Measurements from ENCODE around the gene AIFM3.

- TF ChIP-seq, protein P1, sequence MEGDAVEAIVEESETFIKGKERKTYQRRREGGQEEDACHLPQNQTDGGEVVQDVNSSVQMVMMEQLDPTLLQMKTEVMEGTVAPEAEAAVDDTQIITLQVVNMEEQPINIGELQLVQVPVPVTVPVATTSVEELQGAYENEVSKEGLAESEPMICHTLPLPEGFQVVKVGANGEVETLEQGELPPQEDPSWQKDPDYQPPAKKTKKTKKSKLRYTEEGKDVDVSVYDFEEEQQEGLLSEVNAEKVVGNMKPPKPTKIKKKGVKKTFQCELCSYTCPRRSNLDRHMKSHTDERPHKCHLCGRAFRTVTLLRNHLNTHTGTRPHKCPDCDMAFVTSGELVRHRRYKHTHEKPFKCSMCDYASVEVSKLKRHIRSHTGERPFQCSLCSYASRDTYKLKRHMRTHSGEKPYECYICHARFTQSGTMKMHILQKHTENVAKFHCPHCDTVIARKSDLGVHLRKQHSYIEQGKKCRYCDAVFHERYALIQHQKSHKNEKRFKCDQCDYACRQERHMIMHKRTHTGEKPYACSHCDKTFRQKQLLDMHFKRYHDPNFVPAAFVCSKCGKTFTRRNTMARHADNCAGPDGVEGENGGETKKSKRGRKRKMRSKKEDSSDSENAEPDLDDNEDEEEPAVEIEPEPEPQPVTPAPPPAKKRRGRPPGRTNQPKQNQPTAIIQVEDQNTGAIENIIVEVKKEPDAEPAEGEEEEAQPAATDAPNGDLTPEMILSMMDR (IDR thresholded peaks at IDR 0.05; ENCODE audit: low read depth, low read length, poor library complexity, severe bottlenecking), result no peak
- TF ChIP-seq EZH2phosphoT487 (IDR thresholded peaks at IDR 0.05; ENCODE audit: borderline replicate concordance, low read length), result no peak
Measured at GRCh38 chr22:21022507-21022906, 55.5 kb downstream of the AIFM3 start.
